Stimulated activated CD8-positive, alpha-beta memory T cell treated with anti-CD3 and anti-CD28 coated beads, Interleukin-7, amount 100 ng/mL, for 1 hour (primary cell): ENCODE results near the gene MFN1.

Experiments
- DNase-seq, 2 donors: peaks; one replicate each; pipeline ENCODE4 v3.0.0-alpha.2; 2020; ENCODE audit warnings: low read depth in 2 of 2

Gene MFN1

GRCh38 chr3:179336345-179336929, 11.1 kb upstream of the MFN1 start:
- DNase-seq, result no peak

- DNase-seq, result no peak
These were observed 960 bp downstream of the MFN1 start for GRCh38 chr3:179348325-179349013.

GRCh38 chr3:179355996-179356395, 8.5 kb downstream of the MFN1 start:
- no peak for DNase-seq

GRCh38 chr3:179363332-179363731, 15.8 kb downstream of the MFN1 start:
- DNase-seq, result no peak

- DNase-seq, result no peak
These were observed 22.1 kb downstream of the MFN1 start for GRCh38 chr3:179369621-179370020.

- no peak for DNase-seq
These were observed 26.4 kb downstream of the MFN1 start for GRCh38 chr3:179373938-179374337.

GRCh38 chr3:179375091-179375999, 27.8 kb downstream of the MFN1 start:
- no peak for DNase-seq

- no peak for DNase-seq
These were observed 29.0 kb downstream of the MFN1 start for GRCh38 chr3:179376474-179376873.

- DNase-seq, result no peak
These were observed 44.4 kb downstream of the MFN1 start for GRCh38 chr3:179391906-179392305.

- DNase-seq, result no peak
These were observed 51.2 kb downstream of the MFN1 start for GRCh38 chr3:179398574-179399231.

- no peak for DNase-seq
These were observed 54.1 kb downstream of the MFN1 start for GRCh38 chr3:179401561-179401960.

- DNase-seq, result no peak
These were observed 55.5 kb downstream of the MFN1 start for GRCh38 chr3:179402963-179403362.

- DNase-seq, result no peak
These were observed 56.8 kb downstream of the MFN1 start for GRCh38 chr3:179404307-179404706.

GRCh38 chr3:179410331-179410730, 62.8 kb downstream of the MFN1 start:
- DNase-seq, result no peak

GRCh38 chr3:179410999-179411398, 63.5 kb downstream of the MFN1 start:
- DNase-seq, result no peak

GRCh38 chr3:179414804-179415203, 67.3 kb downstream of the MFN1 start:
- no peak for DNase-seq

- no peak for DNase-seq
These were observed 67.9 kb downstream of the MFN1 start for GRCh38 chr3:179415377-179415776.

- no peak for DNase-seq
These were observed 69.2 kb downstream of the MFN1 start for GRCh38 chr3:179416681-179417080.

GRCh38 chr3:179418610-179419009, 71.1 kb downstream of the MFN1 start:
- DNase-seq, result no peak

GRCh38 chr3:179421500-179421899, 74.0 kb downstream of the MFN1 start:
- no peak for DNase-seq

GRCh38 chr3:179425075-179425474, 77.6 kb downstream of the MFN1 start:
- no peak for DNase-seq

GRCh38 chr3:179428876-179429548, 81.5 kb downstream of the MFN1 start:
- DNase-seq, result no peak
